ENCODE results near the gene ARPC4. TPM values are rescaled to one million over a fixed set of nuclear protein-coding genes. Genes with fewer than 3 reads are reported as not detected.

The ARPC4 gene
- total and polyA plus RNA-seq, 2 donors (not counting 1 experiment from before 2014, with no cell fraction given) = 174 to 307 TPM

- Histone ChIP-seq H3K27me3 (ENCODE audit: control insufficient read depth, insufficient read depth, low read length) (no peaks in the 10 kb centered on the region), H4K20me1 (ENCODE audit: control insufficient read depth, extremely low read depth, insufficient read depth, low read length) (no peaks in the 10 kb centered on the region), H3K4me2 (ENCODE audit: extremely low read depth, insufficient read depth, low read length) (no peak overlapping the region), H3K79me2 (ENCODE audit: control insufficient read depth, insufficient read depth, low read length) (no peaks in the 10 kb centered on the region), H3K9ac (ENCODE audit: insufficient read depth, low read length) (no peak overlapping the region), H3K36me3 (ENCODE audit: control insufficient read depth, insufficient read depth, low read length) (peaks cover 13% of the 10 kb centered on the region), H3K4me3 (replicated peaks in 1 of 4; ENCODE audit: control extremely low read depth in 1 of 4, insufficient read depth in 1 of 4, low read depth in 3 of 4, low read length in 4 of 4) (no peak overlapping the region), H3K4me1 (ENCODE audit: control insufficient read depth, extremely low read depth, insufficient read depth, low read length) (peaks cover 2% of the 10 kb centered on the region), H2AFZ (ENCODE audit: low read length) (no peak overlapping the region), H3K27ac (ENCODE audit: insufficient read depth, low read length) (no peak overlapping the region), H3K9me3 (ENCODE audit: control insufficient read depth, insufficient read depth, low read depth, low read length) (no peaks in the 10 kb centered on the region)
- DNase-seq (ENCODE audit: low read depth in 2 of 2) = no peak
- TF ChIP-seq CTCF (conservative IDR thresholded peaks at IDR 0.05 in 1 of 2, IDR thresholded peaks at IDR 0.05 in 1 of 2; ENCODE audit: low read depth in 1 of 2, low read length in 2 of 2) (no peak), EZH2 (IDR thresholded peaks at IDR 0.05; ENCODE audit: low read length, missing control alignments) (no peak)
Observed at GRCh38 chr3:9780910-9781309, 12.0 kb upstream of the ARPC4 start.

GRCh38 chr3:9781551-9781950 is 11.3 kb upstream of the ARPC4 start:
- DNase-seq (ENCODE audit: low read depth in 2 of 2) = no peak
- Histone ChIP-seq H3K36me3 (ENCODE audit: control insufficient read depth, insufficient read depth, low read length) (peaks cover 16% of the 10 kb centered on the region), H4K20me1 (ENCODE audit: control insufficient read depth, extremely low read depth, insufficient read depth, low read length) (no peaks in the 10 kb centered on the region), H3K4me2 (ENCODE audit: extremely low read depth, insufficient read depth, low read length) (no peak overlapping the region), H3K27me3 (ENCODE audit: control insufficient read depth, insufficient read depth, low read length) (no peaks in the 10 kb centered on the region), H3K4me3 (replicated peaks in 1 of 4; ENCODE audit: control extremely low read depth in 1 of 4, insufficient read depth in 1 of 4, low read depth in 3 of 4, low read length in 4 of 4) (no peak overlapping the region), H3K9ac (ENCODE audit: insufficient read depth, low read length) (no peak overlapping the region), H3K4me1 (ENCODE audit: control insufficient read depth, extremely low read depth, insufficient read depth, low read length) (peaks cover 2% of the 10 kb centered on the region), H2AFZ (ENCODE audit: low read length) (no peak overlapping the region), H3K27ac (ENCODE audit: insufficient read depth, low read length) (no peak overlapping the region), H3K9me3 (ENCODE audit: control insufficient read depth, insufficient read depth, low read depth, low read length) (no peaks in the 10 kb centered on the region), H3K79me2 (ENCODE audit: control insufficient read depth, insufficient read depth, low read length) (no peaks in the 10 kb centered on the region)
- TF ChIP-seq EZH2 (IDR thresholded peaks at IDR 0.05; ENCODE audit: low read length, missing control alignments) = no peak
- no peak for TF ChIP-seq CTCF (conservative IDR thresholded peaks at IDR 0.05 in 1 of 2, IDR thresholded peaks at IDR 0.05 in 1 of 2; ENCODE audit: low read depth in 1 of 2, low read length in 2 of 2)

- no peaks in the 10 kb centered on the region for H3K79me2 ChIP-seq (ENCODE audit: control insufficient read depth, insufficient read depth, low read length)
- H3K9ac ChIP-seq (ENCODE audit: insufficient read depth, low read length) = no peak overlapping the region
- TF ChIP-seq EZH2 (IDR thresholded peaks at IDR 0.05; ENCODE audit: low read length, missing control alignments) (no peak), CTCF (conservative IDR thresholded peaks at IDR 0.05 in 1 of 2, IDR thresholded peaks at IDR 0.05 in 1 of 2; ENCODE audit: low read depth in 1 of 2, low read length in 2 of 2) (no peak)
- H3K9me3 ChIP-seq (ENCODE audit: control insufficient read depth, insufficient read depth, low read depth, low read length) = no peaks in the 10 kb centered on the region
- H3K36me3 ChIP-seq (ENCODE audit: control insufficient read depth, insufficient read depth, low read length) = peaks cover 16% of the 10 kb centered on the region
- H3K27me3 ChIP-seq (ENCODE audit: control insufficient read depth, insufficient read depth, low read length) = no peaks in the 10 kb centered on the region
- H3K4me2 ChIP-seq (ENCODE audit: extremely low read depth, insufficient read depth, low read length) = no peak overlapping the region
- no peak overlapping the region for H3K27ac ChIP-seq (ENCODE audit: insufficient read depth, low read length)
- H3K4me3 ChIP-seq (replicated peaks in 1 of 4; ENCODE audit: control extremely low read depth in 1 of 4, insufficient read depth in 1 of 4, low read depth in 3 of 4, low read length in 4 of 4) = no peak overlapping the region
- H4K20me1 ChIP-seq (ENCODE audit: control insufficient read depth, extremely low read depth, insufficient read depth, low read length) = no peaks in the 10 kb centered on the region
- no peak for DNase-seq (ENCODE audit: low read depth in 2 of 2)
- H2AFZ ChIP-seq (ENCODE audit: low read length) = no peak overlapping the region
- H3K4me1 ChIP-seq (ENCODE audit: control insufficient read depth, extremely low read depth, insufficient read depth, low read length) = peaks cover 2% of the 10 kb centered on the region
Observed at GRCh38 chr3:9781978-9782603, 10.8 kb upstream of the ARPC4 start.

Data from fibroblast of lung (primary cell).